Measurements from ENCODE around the gene CNTN1.

Gene CNTN1

GRCh38 chr12:40870981-40871380 lies 178.7 kb downstream of the CNTN1 start:
- no peak for DNase-seq

GRCh38 chr12:40874868-40875267 lies 182.6 kb downstream of the CNTN1 start:
- DNase-seq, result no peak

GRCh38 chr12:40889329-40889728 lies 197.1 kb downstream of the CNTN1 start:
- no peak for DNase-seq

GRCh38 chr12:40892528-40892927 lies 200.3 kb downstream of the CNTN1 start:
- DNase-seq, result no peak

GRCh38 chr12:40898505-40898904 lies 206.3 kb downstream of the CNTN1 start:
- no peak for DNase-seq

- no peak for DNase-seq
Observed at GRCh38 chr12:40903040-40903439, 210.8 kb downstream of the CNTN1 start.

GRCh38 chr12:40907115-40907527 lies 214.9 kb downstream of the CNTN1 start:
- DNase-seq, result no peak

GRCh38 chr12:40911676-40912075 lies 219.4 kb downstream of the CNTN1 start:
- DNase-seq, result no peak

GRCh38 chr12:40915172-40915571 lies 222.9 kb downstream of the CNTN1 start:
- no peak for DNase-seq

- DNase-seq, result no peak
Observed at GRCh38 chr12:40917561-40917960, 225.3 kb downstream of the CNTN1 start.

- peak; percentile 34 for DNase-seq
Observed at GRCh38 chr12:40921563-40922163, 229.4 kb downstream of the CNTN1 start.

GRCh38 chr12:40937891-40938290 lies 245.7 kb downstream of the CNTN1 start:
- DNase-seq, result no peak

GRCh38 chr12:40942326-40942725 lies 250.1 kb downstream of the CNTN1 start:
- no peak for DNase-seq

GRCh38 chr12:40945772-40946171 lies 253.5 kb downstream of the CNTN1 start:
- DNase-seq, result no peak

- peak; percentile 34 for DNase-seq
Observed at GRCh38 chr12:40946612-40947194, 254.5 kb downstream of the CNTN1 start.

- no peak for DNase-seq
Observed at GRCh38 chr12:40947797-40948196, 255.6 kb downstream of the CNTN1 start.

- DNase-seq, result no peak
Observed at GRCh38 chr12:40953076-40953475, 260.8 kb downstream of the CNTN1 start.

GRCh38 chr12:40957417-40957816 lies 265.2 kb downstream of the CNTN1 start:
- DNase-seq, result no peak

GRCh38 chr12:40959041-40959440 lies 266.8 kb downstream of the CNTN1 start:
- no peak for DNase-seq

GRCh38 chr12:40963751-40964150 lies 271.5 kb downstream of the CNTN1 start:
- no peak for DNase-seq

GRCh38 chr12:40969796-40970195 lies 277.6 kb downstream of the CNTN1 start:
- no peak for DNase-seq

GRCh38 chr12:40970320-40970907 lies 278.2 kb downstream of the CNTN1 start:
- DNase-seq, result peak; percentile 3

- no peak for DNase-seq
Observed at GRCh38 chr12:40971911-40972310, 279.7 kb downstream of the CNTN1 start.

GRCh38 chr12:40976546-40976945 lies 284.3 kb downstream of the CNTN1 start:
- DNase-seq, result no peak

Measured in suppressor macrophage treated with lipopolysaccharide for 4 hours (primary cell).